CD1c-positive myeloid dendritic cell (primary cell): ENCODE results near the gene FOXP4.
"Not testable (repeated sequence)": the region's sequence is repeated elsewhere in the genome, so short reads cannot be mapped to it uniquely, and the experiment has no call there.

Experiments used
- DNase-seq: peaks from one replicate; pipeline ENCODE4 v3.0.0-alpha.2; 2016; ENCODE audit errors: extremely low spot score

The FOXP4 gene

GRCh38 chr6:41599015-41599851 is 53.1 kb downstream of the FOXP4 start:
- no peak for DNase-seq

GRCh38 chr6:41599852-41600445 is 53.8 kb downstream of the FOXP4 start:
- DNase-seq, result no peak

- no peak for DNase-seq
Measured at GRCh38 chr6:41600499-41601247, 54.5 kb downstream of the FOXP4 start.

GRCh38 chr6:41601248-41601549 is 55.0 kb downstream of the FOXP4 start:
- no peak for DNase-seq

- no peak for DNase-seq
Measured at GRCh38 chr6:41602422-41602743, 56.2 kb downstream of the FOXP4 start.

GRCh38 chr6:41602864-41603608 is 56.9 kb downstream of the FOXP4 start:
- DNase-seq, result peak; percentile 83

GRCh38 chr6:41604006-41604405 is 57.8 kb downstream of the FOXP4 start:
- DNase-seq, result no peak

- DNase-seq, result no peak
Measured at GRCh38 chr6:41605649-41606048, 59.5 kb downstream of the FOXP4 start.

- no peak for DNase-seq
Measured at GRCh38 chr6:41607036-41607435, 60.9 kb downstream of the FOXP4 start.

GRCh38 chr6:41607736-41608135 is 61.6 kb downstream of the FOXP4 start:
- DNase-seq, result no peak

- no peak for DNase-seq
Measured at GRCh38 chr6:41608443-41609151, 62.4 kb downstream of the FOXP4 start.

- no peak for DNase-seq
Measured at GRCh38 chr6:41614715-41615114, 68.5 kb downstream of the FOXP4 start.

GRCh38 chr6:41615311-41615710 is 69.1 kb downstream of the FOXP4 start:
- no peak for DNase-seq

GRCh38 chr6:41618598-41618997 is 72.4 kb downstream of the FOXP4 start:
- no peak for DNase-seq

GRCh38 chr6:41619193-41619592 is 73.0 kb downstream of the FOXP4 start:
- not testable (repeated sequence) for DNase-seq

- no peak for DNase-seq
Measured at GRCh38 chr6:41621367-41621766, 75.2 kb downstream of the FOXP4 start.

GRCh38 chr6:41621802-41622201 is 75.6 kb downstream of the FOXP4 start:
- DNase-seq, result no peak

- no peak for DNase-seq
Measured at GRCh38 chr6:41622206-41622988, 76.2 kb downstream of the FOXP4 start.

- no peak for DNase-seq
Measured at GRCh38 chr6:41623330-41623729, 77.1 kb downstream of the FOXP4 start.

GRCh38 chr6:41624621-41625380 is 78.6 kb downstream of the FOXP4 start:
- no peak for DNase-seq
